ENCODE measurements around the gene SPC25.

DNA sequence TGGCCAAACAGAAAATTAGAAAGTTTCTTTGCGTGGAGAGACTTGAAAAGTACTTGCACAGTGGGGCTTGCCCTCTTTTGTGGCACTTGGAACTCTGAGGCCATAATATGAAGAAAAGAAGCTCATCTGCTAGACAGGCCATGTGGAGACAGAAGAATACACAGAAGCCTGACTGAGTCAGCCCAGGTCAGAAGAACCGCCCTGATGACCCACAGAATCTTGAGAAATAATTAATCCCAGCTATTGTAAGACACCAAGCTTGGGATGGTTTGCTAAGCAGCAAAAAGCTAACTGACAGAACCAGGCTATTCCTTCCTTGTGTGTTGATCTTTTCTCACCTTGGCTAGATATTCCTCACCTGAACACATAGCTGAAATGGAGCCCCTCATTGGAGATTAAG is 44.6 kb upstream of the SPC25 start:
- TF ChIP-seq, protein P1, sequence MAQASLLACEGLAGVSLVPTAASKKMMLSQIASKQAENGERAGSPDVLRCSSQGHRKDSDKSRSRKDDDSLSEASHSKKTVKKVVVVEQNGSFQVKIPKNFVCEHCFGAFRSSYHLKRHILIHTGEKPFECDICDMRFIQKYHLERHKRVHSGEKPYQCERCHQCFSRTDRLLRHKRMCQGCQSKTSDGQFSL (CRISPR knock-in tag; IDR thresholded peaks at IDR 0.05): no peak
- TF ChIP-seq, protein P1 (tag; IDR thresholded peaks at IDR 0.05): no peak
- TF ChIP-seq STAT5A (IDR thresholded peaks at IDR 0.05; ENCODE audit: borderline replicate concordance, low read length): no peak
- TF ChIP-seq CAMTA2 (CRISPR knock-in tag; conservative IDR thresholded peaks at IDR 0.05): no peak
- no peak for TF ChIP-seq ETV6 (IDR thresholded peaks at IDR 0.05; ENCODE audit: borderline replicate concordance in 1 of 2, low read depth in 2 of 2, low read length in 1 of 2)
- no peak for TF ChIP-seq ETV6 (CRISPR knock-in tag; IDR thresholded peaks at IDR 0.05; ENCODE audit: borderline replicate concordance)
- TF ChIP-seq, protein P2, sequence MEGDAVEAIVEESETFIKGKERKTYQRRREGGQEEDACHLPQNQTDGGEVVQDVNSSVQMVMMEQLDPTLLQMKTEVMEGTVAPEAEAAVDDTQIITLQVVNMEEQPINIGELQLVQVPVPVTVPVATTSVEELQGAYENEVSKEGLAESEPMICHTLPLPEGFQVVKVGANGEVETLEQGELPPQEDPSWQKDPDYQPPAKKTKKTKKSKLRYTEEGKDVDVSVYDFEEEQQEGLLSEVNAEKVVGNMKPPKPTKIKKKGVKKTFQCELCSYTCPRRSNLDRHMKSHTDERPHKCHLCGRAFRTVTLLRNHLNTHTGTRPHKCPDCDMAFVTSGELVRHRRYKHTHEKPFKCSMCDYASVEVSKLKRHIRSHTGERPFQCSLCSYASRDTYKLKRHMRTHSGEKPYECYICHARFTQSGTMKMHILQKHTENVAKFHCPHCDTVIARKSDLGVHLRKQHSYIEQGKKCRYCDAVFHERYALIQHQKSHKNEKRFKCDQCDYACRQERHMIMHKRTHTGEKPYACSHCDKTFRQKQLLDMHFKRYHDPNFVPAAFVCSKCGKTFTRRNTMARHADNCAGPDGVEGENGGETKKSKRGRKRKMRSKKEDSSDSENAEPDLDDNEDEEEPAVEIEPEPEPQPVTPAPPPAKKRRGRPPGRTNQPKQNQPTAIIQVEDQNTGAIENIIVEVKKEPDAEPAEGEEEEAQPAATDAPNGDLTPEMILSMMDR (IDR thresholded peaks at IDR 0.05 in 2 of 3, conservative IDR thresholded peaks at IDR 0.05 in 1 of 3; ENCODE audit: insufficient read depth in 2 of 3, low read depth in 1 of 3, low read length in 3 of 3): no peak
- TF ChIP-seq, protein P3, sequence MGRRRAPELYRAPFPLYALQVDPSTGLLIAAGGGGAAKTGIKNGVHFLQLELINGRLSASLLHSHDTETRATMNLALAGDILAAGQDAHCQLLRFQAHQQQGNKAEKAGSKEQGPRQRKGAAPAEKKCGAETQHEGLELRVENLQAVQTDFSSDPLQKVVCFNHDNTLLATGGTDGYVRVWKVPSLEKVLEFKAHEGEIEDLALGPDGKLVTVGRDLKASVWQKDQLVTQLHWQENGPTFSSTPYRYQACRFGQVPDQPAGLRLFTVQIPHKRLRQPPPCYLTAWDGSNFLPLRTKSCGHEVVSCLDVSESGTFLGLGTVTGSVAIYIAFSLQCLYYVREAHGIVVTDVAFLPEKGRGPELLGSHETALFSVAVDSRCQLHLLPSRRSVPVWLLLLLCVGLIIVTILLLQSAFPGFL (CRISPR knock-in tag; IDR thresholded peaks at IDR 0.05): no peak
- TF ChIP-seq, protein P4, sequence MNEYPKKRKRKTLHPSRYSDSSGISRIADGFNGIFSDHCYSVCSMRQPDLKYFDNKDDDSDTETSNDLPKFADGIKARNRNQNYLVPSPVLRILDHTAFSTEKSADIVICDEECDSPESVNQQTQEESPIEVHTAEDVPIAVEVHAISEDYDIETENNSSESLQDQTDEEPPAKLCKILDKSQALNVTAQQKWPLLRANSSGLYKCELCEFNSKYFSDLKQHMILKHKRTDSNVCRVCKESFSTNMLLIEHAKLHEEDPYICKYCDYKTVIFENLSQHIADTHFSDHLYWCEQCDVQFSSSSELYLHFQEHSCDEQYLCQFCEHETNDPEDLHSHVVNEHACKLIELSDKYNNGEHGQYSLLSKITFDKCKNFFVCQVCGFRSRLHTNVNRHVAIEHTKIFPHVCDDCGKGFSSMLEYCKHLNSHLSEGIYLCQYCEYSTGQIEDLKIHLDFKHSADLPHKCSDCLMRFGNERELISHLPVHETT (CRISPR knock-in tag; conservative IDR thresholded peaks at IDR 0.05 in 1 of 2, IDR thresholded peaks at IDR 0.05 in 1 of 2): no peak
- TF ChIP-seq, protein P5, sequence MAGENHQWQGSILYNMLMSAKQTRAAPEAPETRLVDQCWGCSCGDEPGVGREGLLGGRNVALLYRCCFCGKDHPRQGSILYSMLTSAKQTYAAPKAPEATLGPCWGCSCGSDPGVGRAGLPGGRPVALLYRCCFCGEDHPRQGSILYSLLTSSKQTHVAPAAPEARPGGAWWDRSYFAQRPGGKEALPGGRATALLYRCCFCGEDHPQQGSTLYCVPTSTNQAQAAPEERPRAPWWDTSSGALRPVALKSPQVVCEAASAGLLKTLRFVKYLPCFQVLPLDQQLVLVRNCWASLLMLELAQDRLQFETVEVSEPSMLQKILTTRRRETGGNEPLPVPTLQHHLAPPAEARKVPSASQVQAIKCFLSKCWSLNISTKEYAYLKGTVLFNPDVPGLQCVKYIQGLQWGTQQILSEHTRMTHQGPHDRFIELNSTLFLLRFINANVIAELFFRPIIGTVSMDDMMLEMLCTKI (IDR thresholded peaks at IDR 0.05; ENCODE audit: partially characterized antibody): no peak
- no peak for TF ChIP-seq MYBL2 (IDR thresholded peaks at IDR 0.05; ENCODE audit: low read depth)
- TF ChIP-seq MYBL2 (CRISPR knock-in tag; IDR thresholded peaks at IDR 0.05; ENCODE audit: borderline replicate concordance): no peak
- TF ChIP-seq ELF1 (tag; IDR thresholded peaks at IDR 0.05): no peak
- TF ChIP-seq, protein P6, sequence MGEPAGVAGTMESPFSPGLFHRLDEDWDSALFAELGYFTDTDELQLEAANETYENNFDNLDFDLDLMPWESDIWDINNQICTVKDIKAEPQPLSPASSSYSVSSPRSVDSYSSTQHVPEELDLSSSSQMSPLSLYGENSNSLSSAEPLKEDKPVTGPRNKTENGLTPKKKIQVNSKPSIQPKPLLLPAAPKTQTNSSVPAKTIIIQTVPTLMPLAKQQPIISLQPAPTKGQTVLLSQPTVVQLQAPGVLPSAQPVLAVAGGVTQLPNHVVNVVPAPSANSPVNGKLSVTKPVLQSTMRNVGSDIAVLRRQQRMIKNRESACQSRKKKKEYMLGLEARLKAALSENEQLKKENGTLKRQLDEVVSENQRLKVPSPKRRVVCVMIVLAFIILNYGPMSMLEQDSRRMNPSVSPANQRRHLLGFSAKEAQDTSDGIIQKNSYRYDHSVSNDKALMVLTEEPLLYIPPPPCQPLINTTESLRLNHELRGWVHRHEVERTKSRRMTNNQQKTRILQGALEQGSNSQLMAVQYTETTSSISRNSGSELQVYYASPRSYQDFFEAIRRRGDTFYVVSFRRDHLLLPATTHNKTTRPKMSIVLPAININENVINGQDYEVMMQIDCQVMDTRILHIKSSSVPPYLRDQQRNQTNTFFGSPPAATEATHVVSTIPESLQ (CRISPR knock-in tag; IDR thresholded peaks at IDR 0.05): no peak
- TF ChIP-seq SMC3 (conservative IDR thresholded peaks at IDR 0.05; ENCODE audit: insufficient read depth, low read depth, low read length): no peak
- no peak for TF ChIP-seq ZKSCAN1 (IDR thresholded peaks at IDR 0.05; ENCODE audit: low read depth, low read length)

All from K562 (cell line).